Pancreas (tissue), 10 donors: ENCODE results near the gene FBXW10. TPM values are rescaled to one million over a fixed set of nuclear protein-coding genes. Genes with fewer than 3 reads are reported as not detected.
A peak's percentile ranks its signal among the peaks of the same experiment; 100 is the strongest.
"Not testable (repeated sequence)": the region's sequence is repeated elsewhere in the genome, so short reads cannot be mapped to it uniquely, and the experiment has no call there.

Experiments
- ATAC-seq, 4 donors: fragments of 200-7000 bp; cut with Tn5 transposase; one replicate each; pipeline versions ENCODE4 v1.8.0 to v1.9.1; 2020; ENCODE audit warnings: mild to moderate bottlenecking in 4 of 4, moderate library complexity in 4 of 4
- DNase-seq, 6 donors: peaks; one replicate each; pipeline ENCODE4 v3.0.0-alpha.2; 2020
- FAIRE-seq: peaks from 2 replicates; lab custom pipeline; 2012; peaks lifted over from hg19 to GRCh38; lab: Jason Lieb, UNC
- H3K27ac ChIP-seq, 4 donors: fragments of 200-600 bp; sonication (generic); 1 replicate in 3 of 4; 2 replicates in 1 of 4; pipeline versions ENCODE4 v1.5.0 to v1.8.0; 2020
- H3K27me3 ChIP-seq, 4 donors: fragments of 200-600 bp; one replicate each; pipeline ENCODE4 v1.8.0; 2021
- H3K36me3 ChIP-seq, 3 donors: fragments of 200-600 bp; sonication (generic) in 1 of 3; one replicate each; pipeline versions ENCODE4 v1.5.0 to v1.8.0; 2020 to 2021
- H3K4me1 ChIP-seq, 3 donors: fragments of 200-600 bp; one replicate each; pipeline ENCODE4 v1.8.0; 2021
- H3K4me3 ChIP-seq, 4 donors: fragments of 200-600 bp; sonication (generic) in 2 of 4; one replicate each; pipeline versions ENCODE4 v1.5.0 to v1.8.0; 2020 to 2021
- H3K9me3 ChIP-seq, 4 donors: fragments of 200-600 bp; one replicate each; pipeline ENCODE4 v1.8.0; 2021
- WGBS, 2 donors: extraction: QIAGEN DNeasy Blood & Tissue Kit; methylation state at CpG; one replicate each; pipeline ENCODE4 v1.1.7; 2013; 5-methylcytosine and 5-hydroxymethylcytosine counted together
- intact Hi-C, 3 donors: fragments of 100-400 bp; cut with DNase I; formaldehyde crosslinking; loops; one replicate each; pipeline versions ENCODE4 v1.11.1 to v1.14.2; 2022
- polyA plus RNA-seq, 2 donors: library from polyadenylated mRNA; stranded (reverse); fragments of 200-250 nt; gene quantifications; one replicate each; pipeline ENCODE4 v1.2.3, GENCODE V29; 2013
- total RNA-seq, 6 donors: library from RNA; stranded (reverse); fragmentation: NEBNext Ultra II Directional in 4 of 6; extraction: Animal tissue kit (Norgen Biotek cat#: 25700) in 4 of 6; gene quantifications; one replicate each; pipeline versions ENCODE4 v1.2.1 to v1.2.4, GENCODE V29; 2021 to 2023
- TF ChIP-seq, protein P1 (sequence below), 4 donors: fragments of 200-600 bp; sonication (generic) in 3 of 4; IDR thresholded peaks; one replicate each; pipeline versions ENCODE4 v1.5.0 to v1.8.0; 2021; ENCODE audit warnings: antibody characterized with exemption in 4 of 4
- donor health status: healthy with polysubstance abuse.
- donor health status: DM: no; HTN: no; CAD: no; lungs with moderate emphysema.
- donor health status: DM: no; HTN: no; CAD: no.
- donor health status: control.
- donor health status: control.
- donor health status: Bipolar disorder and iron deficiency.
- donor health status: DM: yes; HTN: yes; CAD: no.
- donor health status: DM: no; HTN: no; CAD: no.
- donor health status: DM: no; HTN: no; CAD: no.
- donor health status: DM: yes; HTN: yes; CAD: no.

Gene FBXW10
- total and polyA plus RNA-seq, 8 donors, result 0.05 to 0.23 (median 0.11) TPM; not detected in 5

DNA sequence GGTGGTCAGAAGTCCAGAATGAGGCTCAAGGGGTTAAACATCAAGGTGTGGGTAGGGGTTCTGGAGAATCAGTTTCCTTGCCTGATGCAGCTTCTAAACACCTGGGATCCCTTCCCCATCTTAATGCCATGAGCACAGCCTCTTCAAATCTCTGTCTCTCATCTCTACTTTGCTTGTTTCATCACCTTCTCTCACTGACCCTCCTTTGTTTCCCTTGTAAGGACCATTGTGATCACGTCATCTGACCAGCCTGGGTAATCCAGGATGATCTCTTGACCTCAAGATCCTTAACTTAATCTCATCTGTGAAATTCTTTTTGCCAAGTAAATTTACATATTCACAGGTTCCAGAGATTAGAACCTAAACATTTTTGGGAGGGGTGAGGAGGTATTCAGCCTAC lies 42.1 kb downstream of the FBXW10 start:
- H3K9me3 ChIP-seq, H3K4me1 ChIP-seq, H3K27ac ChIP-seq, H3K36me3 ChIP-seq, intact Hi-C loops, H3K27me3 ChIP-seq, FAIRE-seq, ATAC-seq, DNase-seq, H3K4me3 ChIP-seq: not testable (repeated sequence)
- 74 to 90% methylated on average over 1 of the region's 1 CpG for WGBS, 2 donors

DNA sequence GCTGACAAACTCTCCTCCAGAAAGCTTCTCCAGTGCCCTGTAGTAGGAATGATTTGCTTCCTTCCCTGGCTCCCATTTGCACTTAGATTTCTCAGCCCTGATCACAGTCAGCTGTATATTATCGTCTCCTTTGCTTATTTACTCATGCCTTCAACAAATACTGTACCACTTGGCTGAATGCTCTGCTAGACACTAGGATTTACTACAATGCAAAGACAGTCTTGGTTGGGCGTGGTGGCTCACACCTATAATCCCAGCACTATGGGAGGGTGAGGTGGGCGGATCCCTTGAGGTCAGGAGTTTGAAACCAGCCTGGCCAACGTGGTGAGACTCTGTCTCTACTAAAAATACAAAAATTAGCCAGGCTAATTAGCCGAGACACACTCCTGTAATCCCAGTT lies 43.0 kb downstream of the FBXW10 start:
- H3K4me3 ChIP-seq, H3K36me3 ChIP-seq, intact Hi-C loops, DNase-seq, H3K27ac ChIP-seq, H3K4me1 ChIP-seq, H3K27me3 ChIP-seq, FAIRE-seq, H3K9me3 ChIP-seq: not testable (repeated sequence)
- WGBS, 2 donors, result 76 to 78% methylated on average over 4 of the region's 5 CpGs
- peak in 1 of 4 donors; percentile 9 for ATAC-seq

DNA sequence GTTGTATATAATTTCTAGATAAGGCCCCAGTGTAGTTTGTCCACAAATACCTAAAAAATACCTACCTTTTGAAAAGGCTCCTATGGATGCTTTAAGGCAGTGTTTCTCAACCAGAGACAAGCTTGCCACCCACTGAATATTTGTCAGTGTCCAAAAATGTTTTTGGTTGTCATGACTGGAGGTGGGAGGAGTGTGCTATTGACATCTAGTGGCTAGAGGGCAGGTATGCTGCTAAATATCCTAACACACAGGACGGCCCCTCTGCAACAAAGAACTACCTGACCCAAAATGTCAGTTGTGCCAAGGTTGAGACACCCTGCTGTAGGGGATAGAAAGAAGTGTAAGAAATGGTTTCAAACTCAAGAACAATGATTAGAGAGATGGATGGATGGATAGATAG lies 47.5 kb downstream of the FBXW10 start:
- ATAC-seq, result peak in 3 of 4 donors; percentile 37 to 72 (median 58)
- FAIRE-seq, H3K27me3 ChIP-seq, H3K9me3 ChIP-seq, intact Hi-C loops, H3K27ac ChIP-seq, DNase-seq, H3K4me3 ChIP-seq, H3K4me1 ChIP-seq, H3K36me3 ChIP-seq: not testable (repeated sequence)
- WGBS, 2 donors, result 57% methylated on average over 1 of the region's 1 CpG; no CpG with 5 or more reads in 1 of the 2 donors

DNA sequence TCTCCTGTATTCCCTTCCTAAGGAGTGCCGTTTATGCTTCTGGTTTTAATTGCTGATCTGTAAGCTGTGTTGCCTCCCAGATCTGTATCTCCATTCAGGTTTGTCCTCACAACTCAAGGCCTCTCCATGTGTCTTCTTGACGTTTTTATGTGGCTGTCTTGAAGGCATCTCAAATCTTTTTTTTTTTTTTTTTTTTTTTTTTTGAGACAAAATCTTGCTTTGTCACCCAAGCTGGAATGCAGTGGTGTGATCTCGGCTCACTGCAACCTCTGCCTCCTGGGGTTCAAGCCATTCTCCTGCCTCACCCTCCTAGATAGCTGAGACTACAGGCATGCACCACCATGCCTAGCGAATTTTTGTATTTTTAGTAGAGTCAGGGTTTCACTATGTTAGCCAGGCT lies 51.0 kb downstream of the FBXW10 start:
- not testable (repeated sequence) for H3K9me3 ChIP-seq, ATAC-seq

DNA sequence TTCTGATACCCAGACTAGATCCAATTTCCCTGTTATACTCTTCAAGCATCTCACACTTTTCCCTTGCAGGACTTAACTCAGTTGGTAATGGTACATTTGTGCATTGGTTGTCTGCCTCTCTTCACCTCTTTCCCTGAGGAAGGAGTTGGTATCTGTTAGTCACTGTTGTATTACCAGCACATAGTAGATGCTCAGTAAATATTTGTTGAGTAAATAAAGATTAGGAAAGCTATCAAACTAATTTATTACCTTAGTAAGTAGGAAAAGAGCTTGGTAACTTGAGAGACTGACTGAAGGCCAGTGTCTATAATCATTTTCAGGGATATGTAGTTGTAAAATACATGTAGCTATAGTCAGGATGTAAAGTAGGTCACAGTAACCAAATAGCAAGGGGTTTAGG lies 53.0 kb downstream of the FBXW10 start:
- DNase-seq, H3K27ac ChIP-seq, H3K9me3 ChIP-seq, H3K36me3 ChIP-seq, H3K27me3 ChIP-seq, H3K4me1 ChIP-seq, FAIRE-seq, intact Hi-C loops, H3K4me3 ChIP-seq: not testable (repeated sequence)
- ATAC-seq, result peak in 1 of 4 donors; percentile 43

More for the DNA sequence above, 51.0 kb downstream of the FBXW10 start:
- H3K36me3 ChIP-seq, H3K27ac ChIP-seq, H3K27me3 ChIP-seq, DNase-seq, H3K4me1 ChIP-seq, H3K4me3 ChIP-seq, FAIRE-seq, intact Hi-C loops: not testable (repeated sequence)
- 72% methylated on average over 4 of the region's 4 CpGs for WGBS, 2 donors

DNA sequence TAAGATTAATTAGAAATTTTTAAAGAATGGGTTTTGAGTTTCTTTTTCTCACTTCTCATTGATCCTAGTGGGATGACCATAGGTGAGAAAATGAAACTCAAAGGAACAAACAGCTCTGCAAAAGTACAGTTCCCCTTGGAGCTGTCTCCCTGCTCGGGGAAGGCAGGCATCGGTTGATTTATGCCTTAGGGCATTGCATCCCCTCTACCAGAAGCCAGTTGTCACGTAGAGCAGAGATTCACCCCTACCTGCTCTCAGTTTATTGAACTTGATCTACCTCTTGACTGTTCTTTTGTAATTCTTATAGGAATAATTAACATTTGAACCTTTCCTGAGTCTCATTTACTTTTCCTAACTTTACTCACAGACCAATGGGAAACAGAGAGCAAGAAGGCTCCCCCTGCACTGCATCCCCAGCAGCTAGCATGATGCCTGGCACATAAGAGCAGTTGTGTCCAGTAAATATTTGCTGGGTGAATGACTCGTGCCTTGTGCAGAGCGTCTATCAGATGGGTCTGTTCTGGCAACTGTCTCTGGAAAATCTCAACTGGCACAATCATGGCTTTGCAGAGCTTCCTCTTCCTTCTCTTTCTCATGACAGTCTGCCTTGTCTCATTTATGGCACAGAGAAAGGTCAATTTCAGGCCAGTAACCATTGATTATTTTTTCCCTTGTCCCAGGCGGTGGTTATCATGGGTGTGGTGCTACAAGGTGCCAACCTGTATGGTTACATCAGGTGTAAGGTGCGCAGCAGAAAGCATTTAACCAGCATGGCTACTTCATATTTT lies 59.8 kb downstream of the FBXW10 start:
- DNase-seq, intact Hi-C loops, H3K27ac ChIP-seq, FAIRE-seq, H3K36me3 ChIP-seq, H3K4me1 ChIP-seq, H3K9me3 ChIP-seq, H3K27me3 ChIP-seq, H3K4me3 ChIP-seq: not testable (repeated sequence)
- peak in 2 of 4 donors; percentile 15 to 37 for ATAC-seq
- 77 to 78% methylated on average over 7 of the region's 7 CpGs for WGBS, 2 donors

DNA sequence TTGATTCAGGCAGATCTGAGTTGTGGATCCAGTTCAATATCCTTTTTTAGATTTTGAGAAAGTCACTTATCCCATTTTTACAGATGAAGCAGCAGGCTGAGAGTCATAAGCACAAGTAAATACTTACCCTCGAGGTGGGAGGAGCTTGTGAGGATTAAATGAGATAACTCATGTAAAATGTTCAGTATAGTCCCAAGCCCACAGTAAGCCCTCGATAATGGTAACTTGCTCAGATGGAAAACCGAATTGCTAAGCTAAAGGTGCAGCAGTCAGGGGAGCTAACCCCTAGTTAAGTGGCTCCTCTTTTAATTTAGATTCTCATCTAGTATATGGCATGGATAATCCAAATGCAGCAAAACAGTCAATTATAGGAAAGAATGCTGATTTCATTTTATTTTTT lies 72.1 kb downstream of the FBXW10 start:
- 32 to 34% methylated on average over 3 of the region's 3 CpGs for WGBS, 2 donors
- FAIRE-seq, ATAC-seq, H3K4me1 ChIP-seq, intact Hi-C loops, DNase-seq, H3K27me3 ChIP-seq, H3K4me3 ChIP-seq, H3K36me3 ChIP-seq, H3K9me3 ChIP-seq, H3K27ac ChIP-seq: not testable (repeated sequence)

DNA sequence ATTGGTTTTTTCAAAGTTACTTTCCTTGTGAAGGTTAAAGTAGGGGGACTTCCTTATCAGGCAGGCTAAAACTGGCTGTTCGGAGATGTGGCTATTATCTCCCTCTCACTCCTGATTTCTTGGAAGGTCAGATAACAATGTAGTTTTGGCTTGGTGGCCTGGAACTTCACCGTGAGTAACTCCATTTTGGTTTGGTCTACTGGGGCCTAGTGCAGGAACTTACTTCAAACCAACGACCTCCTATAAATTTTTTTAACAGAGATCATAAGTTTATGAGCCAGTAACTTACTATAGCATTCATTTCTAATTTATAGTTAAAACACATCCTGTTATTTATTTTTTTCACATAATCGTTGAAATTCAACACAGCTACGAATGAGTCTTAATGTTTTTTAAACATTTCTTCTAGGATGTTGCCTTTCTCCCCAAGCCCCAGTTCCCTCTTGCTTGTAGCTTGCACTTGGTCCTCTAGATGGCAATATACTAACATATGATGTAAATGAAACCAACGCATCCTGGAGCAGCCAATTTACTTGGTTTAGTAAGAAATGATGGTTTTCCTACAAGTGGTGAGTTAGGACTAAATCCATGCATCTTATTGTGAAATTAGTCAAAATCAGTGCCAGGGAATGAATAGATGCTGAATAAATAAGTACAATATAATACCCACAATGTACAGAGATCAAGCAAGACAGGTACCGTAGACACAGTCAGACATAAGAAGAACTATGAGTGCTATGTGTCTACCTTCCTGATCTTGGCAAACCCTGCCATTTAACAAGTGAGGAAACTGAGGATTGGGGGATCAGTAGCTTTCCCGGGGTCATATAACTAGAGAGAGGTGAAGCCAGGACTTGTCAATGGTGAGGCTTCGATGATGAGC lies 72.9 kb downstream of the FBXW10 start:
- FAIRE-seq (peak; percentile 97), DNase-seq (peak in 3 of 6 donors; percentile 21 to 36 (median 25)), ATAC-seq (peak; percentile 69 to 94 (median 90))
- WGBS, 2 donors, result 32 to 44% methylated on average over 8 to 9 of the region's 9 CpGs
- H3K9me3 ChIP-seq, H3K27me3 ChIP-seq, H3K27ac ChIP-seq, H3K4me3 ChIP-seq, H3K36me3 ChIP-seq, intact Hi-C loops, H3K4me1 ChIP-seq: not testable (repeated sequence)
- TF ChIP-seq, protein P1, sequence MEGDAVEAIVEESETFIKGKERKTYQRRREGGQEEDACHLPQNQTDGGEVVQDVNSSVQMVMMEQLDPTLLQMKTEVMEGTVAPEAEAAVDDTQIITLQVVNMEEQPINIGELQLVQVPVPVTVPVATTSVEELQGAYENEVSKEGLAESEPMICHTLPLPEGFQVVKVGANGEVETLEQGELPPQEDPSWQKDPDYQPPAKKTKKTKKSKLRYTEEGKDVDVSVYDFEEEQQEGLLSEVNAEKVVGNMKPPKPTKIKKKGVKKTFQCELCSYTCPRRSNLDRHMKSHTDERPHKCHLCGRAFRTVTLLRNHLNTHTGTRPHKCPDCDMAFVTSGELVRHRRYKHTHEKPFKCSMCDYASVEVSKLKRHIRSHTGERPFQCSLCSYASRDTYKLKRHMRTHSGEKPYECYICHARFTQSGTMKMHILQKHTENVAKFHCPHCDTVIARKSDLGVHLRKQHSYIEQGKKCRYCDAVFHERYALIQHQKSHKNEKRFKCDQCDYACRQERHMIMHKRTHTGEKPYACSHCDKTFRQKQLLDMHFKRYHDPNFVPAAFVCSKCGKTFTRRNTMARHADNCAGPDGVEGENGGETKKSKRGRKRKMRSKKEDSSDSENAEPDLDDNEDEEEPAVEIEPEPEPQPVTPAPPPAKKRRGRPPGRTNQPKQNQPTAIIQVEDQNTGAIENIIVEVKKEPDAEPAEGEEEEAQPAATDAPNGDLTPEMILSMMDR (IDR thresholded peaks at IDR 0.05), result peak; percentile 38 to 64 (median 49)

DNA sequence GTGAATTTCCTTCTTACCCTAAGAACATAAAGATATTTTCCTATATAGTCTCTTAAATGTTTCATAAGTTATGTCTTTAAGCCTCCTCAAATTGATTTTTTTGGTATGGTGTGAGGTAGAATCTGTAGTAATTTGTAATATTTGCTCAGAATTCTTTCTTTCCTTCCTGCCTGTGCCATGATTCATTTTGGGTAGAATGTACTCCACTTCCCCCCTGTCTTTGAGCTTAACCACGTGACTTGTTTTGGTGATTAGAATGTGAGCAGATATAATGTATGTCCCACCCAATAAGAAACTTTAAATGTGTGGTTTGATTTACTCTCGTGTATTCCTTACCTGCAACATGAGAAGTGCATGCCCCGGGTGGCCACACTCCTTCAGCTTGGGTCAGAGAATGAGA lies 77.6 kb downstream of the FBXW10 start:
- H3K36me3 ChIP-seq, H3K27ac ChIP-seq, intact Hi-C loops, ATAC-seq, H3K4me3 ChIP-seq, H3K27me3 ChIP-seq, H3K9me3 ChIP-seq, DNase-seq, FAIRE-seq, H3K4me1 ChIP-seq: not testable (repeated sequence)
- 29 to 50% methylated on average over 1 of the region's 3 CpGs for WGBS, 2 donors

DNA sequence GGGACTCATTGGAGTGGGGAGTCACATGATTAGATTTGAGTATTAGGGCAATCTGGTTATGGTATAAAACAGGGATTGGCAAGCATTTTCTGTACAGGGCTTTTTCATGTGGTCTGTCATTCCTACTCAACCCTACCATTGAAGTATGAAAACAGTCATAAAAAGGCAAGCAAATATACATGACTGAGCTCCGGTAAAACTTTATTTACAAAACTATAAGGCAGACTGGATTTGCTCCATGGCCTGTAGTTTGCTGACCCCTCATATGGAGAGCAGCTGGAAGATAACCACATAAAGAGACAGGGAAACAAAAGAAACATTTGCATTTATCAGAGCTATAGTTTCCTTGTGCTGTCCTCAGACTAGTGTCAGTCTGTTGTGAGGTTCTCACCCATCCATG lies 83.8 kb downstream of the FBXW10 start:
- H3K36me3 ChIP-seq, intact Hi-C loops, ATAC-seq, DNase-seq, H3K27me3 ChIP-seq, H3K4me3 ChIP-seq, H3K4me1 ChIP-seq, H3K27ac ChIP-seq, H3K9me3 ChIP-seq, FAIRE-seq: not testable (repeated sequence)
- WGBS, 2 donors, result no CpG with 5 or more reads among the region's 1 CpG
